Activated CD4-positive, alpha-beta T cell treated with anti-CD3 and anti-CD28 coated beads for 1 hour (primary cell): Measurements from ENCODE around the gene SMYD3.

Experiments used
- DNase-seq: peaks from one replicate; pipeline ENCODE4 v3.0.0-alpha.2; 2020

Gene SMYD3

GRCh38 chr1:246506674-246507481 lies at the start of gene SMYD3:
TSS of gene SMYD3 (minus strand) at chr1:246507279.
- peak; percentile 66 for DNase-seq

GRCh38 chr1:246554201-246554600 lies 47.1 kb upstream of the SMYD3 start:
- DNase-seq: no peak

GRCh38 chr1:246552110-246552509 lies 45.0 kb upstream of the SMYD3 start:
- DNase-seq: no peak

GRCh38 chr1:246550402-246550801 lies 43.3 kb upstream of the SMYD3 start:
- DNase-seq: no peak

GRCh38 chr1:246549665-246550064 lies 42.6 kb upstream of the SMYD3 start:
- DNase-seq: no peak

- no peak for DNase-seq
Measured at GRCh38 chr1:246544001-246544400, 36.9 kb upstream of the SMYD3 start.

GRCh38 chr1:246540738-246541491 lies 33.8 kb upstream of the SMYD3 start:
- DNase-seq: no peak

- no peak for DNase-seq
Measured at GRCh38 chr1:246537887-246538286, 30.8 kb upstream of the SMYD3 start.

GRCh38 chr1:246537441-246537840 lies 30.4 kb upstream of the SMYD3 start:
- DNase-seq: no peak

- no peak for DNase-seq
Measured at GRCh38 chr1:246534114-246534513, 27.0 kb upstream of the SMYD3 start.

- DNase-seq: no peak
Measured at GRCh38 chr1:246533371-246533905, 26.4 kb upstream of the SMYD3 start.

- no peak for DNase-seq
Measured at GRCh38 chr1:246532519-246532918, 25.4 kb upstream of the SMYD3 start.

- no peak for DNase-seq
Measured at GRCh38 chr1:246530482-246530881, 23.4 kb upstream of the SMYD3 start.

GRCh38 chr1:246528933-246529731 lies 22.1 kb upstream of the SMYD3 start:
- no peak for DNase-seq

- DNase-seq: no peak
Measured at GRCh38 chr1:246527402-246528088, 20.5 kb upstream of the SMYD3 start.

- DNase-seq: no peak
Measured at GRCh38 chr1:246526915-246527314, 19.8 kb upstream of the SMYD3 start.

GRCh38 chr1:246526380-246526779 lies 19.3 kb upstream of the SMYD3 start:
- DNase-seq: no peak

GRCh38 chr1:246519514-246519913 lies 12.4 kb upstream of the SMYD3 start:
- no peak for DNase-seq

- DNase-seq: no peak
Measured at GRCh38 chr1:246518456-246519205, 11.6 kb upstream of the SMYD3 start.

- no peak for DNase-seq
Measured at GRCh38 chr1:246517391-246517790, 10.3 kb upstream of the SMYD3 start.

GRCh38 chr1:246516126-246516525 lies 9.0 kb upstream of the SMYD3 start:
- no peak for DNase-seq
